Tibial nerve (tissue), 4 donors: Measurements from ENCODE around the gene TOP1. TPM values are rescaled to one million over a fixed set of nuclear protein-coding genes. Genes with fewer than 3 reads are reported as not detected.
A peak's percentile ranks its signal among the peaks of the same experiment; 100 is the strongest.

Experiments
- DNase-seq, 2 donors: peaks; one replicate each; pipeline ENCODE4 v3.0.0-alpha.2; 2019; ENCODE audit warnings: low spot score in 2 of 2
- H3K27ac ChIP-seq, 4 donors: fragments of 200-600 bp; sonication (generic) in 3 of 4; one replicate each; pipeline ENCODE4 v1.5.1; 2017 to 2019; ENCODE audit warnings: mild to moderate bottlenecking in 1 of 4
- H3K27me3 ChIP-seq, 2 donors: fragments of 200-600 bp; sonication (generic) in 1 of 2; one replicate each; pipeline versions ENCODE4 v1.5.1 to v1.6.0; 2017 to 2019
- H3K36me3 ChIP-seq, 3 donors: fragments of 200-600 bp; sonication (generic); one replicate each; pipeline ENCODE4 v1.5.1; 2018 to 2019
- H3K4me1 ChIP-seq, 4 donors: fragments of 200-600 bp; sonication (generic) in 3 of 4; one replicate each; pipeline ENCODE4 v1.5.1; 2017 to 2019
- H3K4me3 ChIP-seq, 4 donors: fragments of 200-600 bp; sonication (generic) in 3 of 4; one replicate each; pipeline ENCODE4 v1.5.1; 2017 to 2019; ENCODE audit warnings: mild to moderate bottlenecking in 1 of 4, moderate library complexity in 1 of 4
- H3K9me3 ChIP-seq, 4 donors: fragments of 200-600 bp; sonication (generic) in 3 of 4; one replicate each; pipeline ENCODE4 v1.5.1; 2017 to 2019
- CTCF ChIP-seq, 5 experiments: fragments of 200-600 bp in 3 of 5; fragments of 450-650 bp in 2 of 5; sonication (generic) in 3 of 5; IDR thresholded peaks; one replicate each; pipeline ENCODE4 v1.5.1; 2016 to 2019; ENCODE audit warnings: antibody characterized with exemption in 5 of 5, mild to moderate bottlenecking in 3 of 5, moderate library complexity in 2 of 5
- EP300 ChIP-seq, 2 donors: sonication (generic); formaldehyde crosslinking; IDR thresholded peaks; one replicate each; pipeline ENCODE4 v1.6.1; 2017; ENCODE audit warnings: antibody characterized with exemption in 2 of 2, mild to moderate bottlenecking in 1 of 2
- POLR2A ChIP-seq, 2 donors: fragments of 450-650 bp; IDR thresholded peaks; one replicate each; pipeline ENCODE4 v1.6.1; 2017; ENCODE audit warnings: antibody characterized with exemption in 2 of 2, mild to moderate bottlenecking in 2 of 2, moderate library complexity in 2 of 2
- WGBS, 2 donors: methylation state at CpG; one replicate each; pipeline ENCODE4 v1.1.5; 2018; 5-methylcytosine and 5-hydroxymethylcytosine counted together
- total RNA-seq, 4 donors: library from RNA; depleted of rRNA; stranded (reverse); fragments of >200 nt; gene quantifications; one replicate each; pipeline ENCODE4 v1.1.0, GENCODE V29; 2016

The TOP1 gene
- total RNA-seq, 4 donors from 2014 or later = 17.9 to 29.1 (median 23.1) TPM

GRCh38 chr20:41119614-41120561, 91.3 kb downstream of the TOP1 start:
- TF ChIP-seq EP300 (IDR thresholded peaks at IDR 0.05) (peak in 1 of 2 donors; percentile 19), POLR2A (IDR thresholded peaks at IDR 0.05) (no peak), CTCF (IDR thresholded peaks at IDR 0.05) (no peak)
- Histone ChIP-seq H3K9me3 (no peaks in the 10 kb centered on the region), H3K4me1 (peaks cover 0 to 6% (median 0%) of the 10 kb centered on the region in 4 donors), H3K36me3 (peaks cover 0 to 96% (median 44%) of the 10 kb centered on the region in 3 donors), H3K27me3 (no peaks in the 10 kb centered on the region), H3K4me3 (no peak overlapping the region), H3K27ac (peak overlapping the region in 2 of 4 donors; percentile 57 to 67)
- WGBS, 2 donors = 50 to 64% methylated on average over 7 of the region's 7 CpGs
- no peak for DNase-seq

GRCh38 chr20:41121399-41121798, 92.8 kb downstream of the TOP1 start:
- no peak overlapping the region for H3K27ac ChIP-seq
- no peak overlapping the region for H3K4me3 ChIP-seq
- TF ChIP-seq CTCF (IDR thresholded peaks at IDR 0.05) (no peak), POLR2A (IDR thresholded peaks at IDR 0.05) (no peak), EP300 (IDR thresholded peaks at IDR 0.05) (no peak)
- 94 to 96% methylated on average over 3 of the region's 3 CpGs for WGBS, 2 donors
- H3K27me3 ChIP-seq = no peaks in the 10 kb centered on the region
- no peaks in the 10 kb centered on the region for H3K9me3 ChIP-seq
- DNase-seq = no peak
- peaks cover 0 to 6% (median 0%) of the 10 kb centered on the region in 4 donors for H3K4me1 ChIP-seq
- peaks cover 0 to 96% (median 29%) of the 10 kb centered on the region in 3 donors for H3K36me3 ChIP-seq

- no peak for TF ChIP-seq EP300 (IDR thresholded peaks at IDR 0.05)
- TF ChIP-seq CTCF (IDR thresholded peaks at IDR 0.05) = no peak
- no peak for TF ChIP-seq POLR2A (IDR thresholded peaks at IDR 0.05)
- peaks cover 0 to 78% (median 13%) of the 10 kb centered on the region in 3 donors for H3K36me3 ChIP-seq
- no peak for DNase-seq
Observed at GRCh38 chr20:41123631-41124030, 95.0 kb downstream of the TOP1 start.

DNA sequence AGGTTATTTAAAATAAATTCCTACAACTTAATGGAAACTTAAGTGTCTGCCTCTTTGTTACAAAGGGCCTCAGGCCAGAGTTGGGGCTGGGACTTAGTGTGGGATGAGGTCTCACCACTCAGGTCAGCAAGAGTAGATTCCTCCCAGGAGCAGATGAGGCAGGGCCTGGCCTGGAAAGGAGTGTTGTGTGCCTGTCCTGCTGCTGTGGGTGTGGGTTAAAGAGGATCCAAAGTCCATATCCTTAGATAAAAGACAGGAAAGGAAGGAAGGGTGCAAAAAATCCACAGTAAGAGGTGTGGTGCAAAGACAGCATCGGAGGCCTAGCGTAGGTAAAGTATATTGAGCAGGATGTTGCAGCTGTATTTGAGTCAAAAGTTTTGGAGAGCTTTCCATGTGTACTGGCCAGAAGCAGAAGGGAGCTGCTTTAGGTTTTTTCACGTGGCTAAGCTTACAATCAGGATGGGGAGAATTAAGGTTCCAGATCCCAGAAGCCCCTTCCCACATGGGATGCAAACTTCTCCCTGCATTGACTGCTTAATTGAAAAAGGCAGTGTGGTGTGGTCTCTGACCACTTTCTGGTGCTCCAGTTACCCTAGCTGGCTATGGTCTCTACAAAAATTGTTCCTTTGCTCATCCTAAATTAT, 96.0 kb downstream of the TOP1 start:
- Histone ChIP-seq H3K27ac (no peak overlapping the region), H3K9me3 (no peaks in the 10 kb centered on the region), H3K4me1 (peaks cover 0 to 7% (median 0%) of the 10 kb centered on the region in 4 donors), H3K27me3 (no peaks in the 10 kb centered on the region), H3K36me3 (peaks cover 0 to 71% (median 13%) of the 10 kb centered on the region in 3 donors), H3K4me3 (no peak overlapping the region)
- TF ChIP-seq POLR2A (IDR thresholded peaks at IDR 0.05) = no peak
- TF ChIP-seq EP300 (IDR thresholded peaks at IDR 0.05) = no peak
- TF ChIP-seq CTCF (IDR thresholded peaks at IDR 0.05) = no peak
- 83 to 91% methylated on average over 3 of the region's 3 CpGs for WGBS, 2 donors
- DNase-seq = no peak

More at GRCh38 chr20:41123631-41124030, 95.0 kb downstream of the TOP1 start:
- 86 to 88% methylated on average over 6 of the region's 6 CpGs for WGBS, 2 donors
- no peaks in the 10 kb centered on the region for H3K9me3 ChIP-seq
- no peak overlapping the region for H3K27ac ChIP-seq
- H3K4me3 ChIP-seq = no peak overlapping the region
- no peaks in the 10 kb centered on the region for H3K27me3 ChIP-seq
- H3K4me1 ChIP-seq = peaks cover 0 to 9% (median 0%) of the 10 kb centered on the region in 4 donors
